HepG2 (cell line): ENCODE data around the gene GRK5. TPM values are rescaled to one million over a fixed set of nuclear protein-coding genes. Genes with fewer than 3 reads are reported as not detected.

Experiments
- ATAC-seq: fragments of 200-7000 bp; cut with Tn5 transposase; 3 replicates; pipeline ENCODE4 v1.9.1; 2020; ENCODE audit warnings: mild to moderate bottlenecking, moderate library complexity
- BruUV-seq: library from RNA; stranded (reverse); fragments of 400-500 nt; replicated peaks from 2 replicates; lab custom pipeline; 2021; lab: Mats Ljungman, UMichigan
- CTCF ChIA-PET: fragments of 300-600 bp; formaldehyde crosslinking; extraction: SDS; loops from one replicate; lab custom pipeline; 2021; ENCODE audit warnings: low total read pairs, inconsistent platforms, low intra/inter-chr PET ratio; lab: Yijun Ruan, JAX
- POLR2A ChIA-PET: fragments of 350-600 bp; sonication (Branson Sonifier 250); formaldehyde crosslinking; loops from one replicate; lab custom pipeline; 2020; ENCODE audit warnings: antibody characterized with exemption, inconsistent platforms; lab: Yijun Ruan, JAX
- DNase-seq: peaks from one replicate; pipeline ENCODE4 v3.0.0-alpha.2; 2015; ENCODE audit warnings: low spot score
- FAIRE-seq: peaks from 3 replicates; lab custom pipeline; 2011; peaks lifted over from hg19 to GRCh38; lab: Jason Lieb, UNC
- H2AFZ ChIP-seq: one replicate; pipeline ENCODE4 v1.6.1; 2011; ENCODE audit warnings: low read length, inconsistent platforms
- H3K27ac ChIP-seq: fragments of 300-600 bp; 3 replicates; pipeline ENCODE4 v1.8.0; 2011; ENCODE audit warnings: mixed run types, mild to moderate bottlenecking, mixed read lengths, low read length, inconsistent platforms; ENCODE audit not compliant: insufficient read depth; ENCODE audit errors: extremely low read length
- H3K27me3 ChIP-seq, 2 experiments: fragments of 200-600 bp in 1 of 2; 2 replicates in 1 of 2; 3 replicates in 1 of 2; pipeline versions ENCODE4 v1.6.0 to v1.8.0; 2011; ENCODE audit warnings: low read length in 2 of 2, mild to moderate bottlenecking in 2 of 2, moderate library complexity in 2 of 2, inconsistent platforms in 1 of 2; ENCODE audit not compliant: insufficient read depth in 2 of 2, control insufficient read depth in 1 of 2
- H3K36me3 ChIP-seq, 2 experiments: fragments of 200-600 bp in 1 of 2; replicated peaks in 1 of 2; 2 replicates in 1 of 2; 3 replicates in 1 of 2; pipeline versions ENCODE4 v1.5.1 to v1.8.0; 2011; ENCODE audit warnings: low read length in 2 of 2, inconsistent platforms in 1 of 2; ENCODE audit not compliant: insufficient read depth in 2 of 2, control insufficient read depth in 1 of 2
- H3K4me1 ChIP-seq: 2 replicates; pipeline ENCODE4 v1.5.1; 2012; ENCODE audit warnings: low read length, inconsistent platforms; ENCODE audit not compliant: insufficient read depth
- H3K4me2 ChIP-seq: 2 replicates; pipeline ENCODE4 v1.6.0; 2011; ENCODE audit warnings: low read depth, low read length, inconsistent platforms
- H3K4me3 ChIP-seq, 3 experiments: fragments of 200-600 bp in 1 of 3; sonication (generic), shearing (Covaris generic) in 1 of 3; replicated peaks in 1 of 3; 2 replicates each; pipeline ENCODE4 v1.5.1; 2011 to 2016; ENCODE audit warnings: low read length in 3 of 3, inconsistent platforms in 2 of 3, low read depth in 2 of 3, mild to moderate bottlenecking in 2 of 3, control low read depth in 1 of 3, mixed read lengths in 1 of 3; ENCODE audit not compliant: insufficient read depth in 1 of 3
- H3K79me2 ChIP-seq: one replicate; pipeline ENCODE4 v1.6.1; 2011; ENCODE audit warnings: low read length, inconsistent platforms; ENCODE audit not compliant: insufficient read depth
- H3K9ac ChIP-seq: 2 replicates; pipeline ENCODE4 v1.6.0; 2011; ENCODE audit warnings: mild to moderate bottlenecking, low read depth, low read length, inconsistent platforms; ENCODE audit not compliant: insufficient read depth
- H3K9me3 ChIP-seq: 2 replicates; pipeline ENCODE4 v1.5.1; 2012; ENCODE audit warnings: mild to moderate bottlenecking, low read length
- H4K20me1 ChIP-seq: 2 replicates; pipeline ENCODE4 v1.6.0; 2011; ENCODE audit warnings: inconsistent platforms, mild to moderate bottlenecking, low read length, moderate library complexity; ENCODE audit not compliant: insufficient read depth
- BRCA1 ChIP-seq: sonication (generic); formaldehyde crosslinking; IDR thresholded peaks from 2 replicates; pipeline ENCODE4 v1.4.0; 2020; ENCODE audit warnings: missing genetic modification reagents
- ISL2 ChIP-seq: sonication (generic); formaldehyde crosslinking; IDR thresholded peaks from 2 replicates; pipeline ENCODE4 v1.5.0; 2020; ENCODE audit warnings: missing genetic modification reagents
- MAFK ChIP-seq, 2 experiments: IDR thresholded peaks in 1 of 2; conservative IDR thresholded peaks in 1 of 2; 2 replicates each; pipeline ENCODE4 v1.6.1; 2011; ENCODE audit warnings: improper control_type of control experiment in 2 of 2, low read length in 2 of 2
- NFRKB ChIP-seq: fragments of 450-650 bp; IDR thresholded peaks from 2 replicates; pipeline ENCODE4 v1.6.1; 2017
- RXRA ChIP-seq: sonication (generic); formaldehyde crosslinking; IDR thresholded peaks from 2 replicates; pipeline ENCODE4 v1.5.1; 2020; ENCODE audit warnings: missing genetic modification reagents
- ZNF530 ChIP-seq: sonication (generic); formaldehyde crosslinking; IDR thresholded peaks from 2 replicates; pipeline ENCODE4 v1.5.0; 2020; ENCODE audit warnings: low read depth, mild to moderate bottlenecking, missing genetic modification reagents
- ZNF589 ChIP-seq: sonication (generic); formaldehyde crosslinking; conservative IDR thresholded peaks from 2 replicates; pipeline ENCODE4 v1.8.0; 2022; ENCODE audit warnings: mild to moderate bottlenecking, moderate library complexity, missing genetic modification reagents
- WGBS: methylation state at CpG from one replicate; pipeline ENCODE4 v1.1.6; 2017; ENCODE audit warnings: low lambda C conversion rate; 5-methylcytosine and 5-hydroxymethylcytosine counted together
- in situ Hi-C: cut with HindIII; loops from 2 replicates; pipeline ENCODE4 v1.10.0; 2017; ENCODE audit warnings: low pct_unique_long_range_greater_than_20kb; ENCODE audit not compliant: extremely low pct_ligation_motif_present
- intact Hi-C: fragments of 100-400 bp; cut with micrococcal nuclease; formaldehyde crosslinking; loops from one replicate; pipeline ENCODE4 v1.10.0; 2022; ENCODE audit not compliant: unreplicated experiment
- polyA plus RNA-seq, 8 experiments: library from polyadenylated mRNA; depleted of rRNA in 3 of 8; stranded (reverse) in 7 of 8; unstranded in 1 of 8; fragments of >200 nt; fragmentation: Illumina TruSeq in 4 of 8; extraction: Trizol in 4 of 8; gene quantifications; 2 replicates each; pipeline versions ENCODE4 v1.2.1 to v1.2.3, GENCODE V29; 2011 to 2016; ENCODE audit warnings: low read depth in 4 of 8, missing spikeins in 1 of 8, mixed read lengths in 1 of 8; ENCODE audit not compliant: insufficient read depth in 1 of 8
- total RNA-seq, 5 experiments: library from RNA; depleted of rRNA; stranded (reverse); fragments of >200 nt; fragmentation: Illumina TruSeq; extraction: Trizol; gene quantifications; 2 replicates each; pipeline ENCODE4 v1.2.3, GENCODE V29; 2016; ENCODE audit warnings: low read depth in 1 of 5
- TF ChIP-seq, protein P1 (sequence below): IDR thresholded peaks from 2 replicates; pipeline ENCODE4 v1.6.1; 2016; ENCODE audit warnings: missing biosample characterization, missing genetic modification reagents, low read depth
- TF ChIP-seq, protein P2 (sequence below): sonication (generic); formaldehyde crosslinking; IDR thresholded peaks from 2 replicates; pipeline ENCODE4 v1.4.0; 2020; ENCODE audit warnings: missing genetic modification reagents, low read depth, mild to moderate bottlenecking, borderline replicate concordance

GRK5 gene
- total and polyA plus RNA-seq, 2 of the 13 experiments (the other 11 are each of a cell fraction or from before 2014, with no cell fraction given): 10.4 to 12.6 TPM

DNA sequence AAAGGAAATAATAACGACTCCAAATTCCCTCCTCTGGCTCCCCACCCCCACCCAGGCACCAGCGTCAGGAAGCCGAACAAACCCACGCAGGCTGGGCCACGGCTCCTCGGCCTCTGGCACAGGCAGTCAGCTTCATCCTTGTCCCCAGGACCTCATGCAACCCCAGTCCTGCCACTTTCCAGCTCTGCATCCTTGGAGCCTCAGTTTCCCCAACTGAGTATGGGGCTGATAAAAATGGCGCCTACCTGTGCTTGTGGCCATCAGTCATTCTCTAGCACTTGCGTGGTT, 198.1 kb downstream of the GRK5 start:
- no peak overlapping the region for H3K27ac ChIP-seq
- no peak overlapping the region for H3K4me3 ChIP-seq
- 97% methylated on average over 8 of the region's 8 CpGs for WGBS
- no peaks in the 10 kb centered on the region; a peak in 1 of 5 replicates for H3K27me3 ChIP-seq
- ATAC-seq (no peak), DNase-seq (no peak), FAIRE-seq (no peak)
- intact Hi-C loops (loop anchor here (5.0 kb wide), 1 partner anchor 88 kb away; no protein-coding TSS in a partner anchor), in situ Hi-C loops (no loop called here)
- H3K4me2 ChIP-seq: no peak overlapping the region
- CTCF ChIA-PET: no interaction called here
- H3K79me2 ChIP-seq: no peaks in the 10 kb centered on the region
- H2AFZ ChIP-seq: no peak overlapping the region
- H3K9me3 ChIP-seq: no peaks in the 10 kb centered on the region
- no TSS peak for BruUV-seq
- POLR2A ChIA-PET: no interaction called here
- no peaks in the 10 kb centered on the region for H4K20me1 ChIP-seq
- TF ChIP-seq NFRKB: no peak
- TF ChIP-seq, protein P1, sequence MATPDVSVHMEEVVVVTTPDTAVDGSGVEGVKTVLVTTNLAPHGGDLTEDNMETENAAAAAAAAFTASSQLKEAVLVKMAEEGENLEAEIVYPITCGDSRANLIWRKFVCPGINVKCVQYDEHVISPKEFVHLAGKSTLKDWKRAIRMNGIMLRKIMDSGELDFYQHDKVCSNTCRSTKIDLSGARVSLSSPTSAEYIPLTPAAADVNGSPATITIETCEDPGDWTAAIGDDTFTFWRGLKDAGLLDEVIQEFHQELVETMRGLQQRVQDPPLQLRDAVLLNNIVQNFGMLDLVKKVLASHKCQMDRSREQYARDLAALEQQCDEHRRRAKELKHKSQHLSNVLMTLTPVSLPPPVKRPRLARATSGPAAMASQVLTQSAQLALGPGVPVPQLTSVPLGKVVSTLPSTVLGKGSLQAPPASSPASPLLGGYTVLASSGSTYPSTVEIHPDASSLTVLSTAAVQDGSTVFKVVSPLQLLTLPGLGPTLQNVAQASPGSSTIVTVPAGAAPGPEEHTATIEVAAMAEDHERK (CRISPR knock-in tag): no peak
- TF ChIP-seq MAFK (conservative IDR thresholded peaks at IDR 0.05 in 1 of 2, IDR thresholded peaks at IDR 0.05 in 1 of 2; ENCODE audit: low read length in 2 of 2): no peak
- no peak for TF ChIP-seq BRCA1 (CRISPR knock-in tag)
- no peak for TF ChIP-seq RXRA (CRISPR knock-in tag)
- no peak for TF ChIP-seq ZNF589 (CRISPR knock-in tag)
- no peak for TF ChIP-seq ISL2 (CRISPR knock-in tag)
- H3K9ac ChIP-seq: no peak overlapping the region
- H3K36me3 ChIP-seq: 0 out of 5 replicates have a peak, but pooled peaks cover 0 to 4% of the 10 kb centered on the region in 2 experiments
- H3K4me1 ChIP-seq: peaks cover 37% of the 10 kb centered on the region

DNA sequence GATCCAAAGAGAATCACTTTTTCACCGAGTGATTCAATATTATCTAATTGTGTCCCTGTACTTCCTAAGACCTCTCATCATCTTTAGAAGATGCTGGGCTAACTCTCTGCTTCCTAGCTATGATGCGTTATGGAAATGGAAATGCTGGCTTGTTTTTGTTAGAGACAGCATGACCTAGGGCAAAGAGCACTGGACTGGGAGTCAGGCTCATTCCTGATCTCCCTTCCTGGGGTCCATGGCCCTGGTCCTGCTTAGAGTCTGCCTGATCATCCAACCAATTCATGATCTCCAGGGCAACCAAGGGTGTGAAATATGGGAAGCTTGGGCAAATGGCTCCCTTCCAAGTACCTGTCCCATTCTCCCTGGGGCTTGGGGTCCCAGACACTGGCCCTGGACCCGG, 198.8 kb downstream of the GRK5 start:
- Histone ChIP-seq H3K4me2 (no peak overlapping the region), H3K36me3 (no peaks in the 10 kb centered on the region), H3K9me3 (no peaks in the 10 kb centered on the region), H4K20me1 (no peaks in the 10 kb centered on the region), H3K79me2 (no peaks in the 10 kb centered on the region), H2AFZ (no peak overlapping the region), H3K4me1 (peaks cover 44% of the 10 kb centered on the region), H3K27me3 (no peaks in the 10 kb centered on the region; a peak in 1 of 5 replicates), H3K4me3 (no peak overlapping the region), H3K27ac (no peak overlapping the region), H3K9ac (no peak overlapping the region)
- DNase-seq (no peak), ATAC-seq (no peak), FAIRE-seq (no peak)
- BruUV-seq: no TSS peak
- intact Hi-C loops: loop anchor here (5.0 kb wide), 1 partner anchor 89 kb away; no protein-coding TSS in a partner anchor
- WGBS: 100% methylated on average over 2 of the region's 3 CpGs
- in situ Hi-C loops: no loop called here
- no peak for TF ChIP-seq ZNF530 (CRISPR knock-in tag)
- TF ChIP-seq, protein P2, sequence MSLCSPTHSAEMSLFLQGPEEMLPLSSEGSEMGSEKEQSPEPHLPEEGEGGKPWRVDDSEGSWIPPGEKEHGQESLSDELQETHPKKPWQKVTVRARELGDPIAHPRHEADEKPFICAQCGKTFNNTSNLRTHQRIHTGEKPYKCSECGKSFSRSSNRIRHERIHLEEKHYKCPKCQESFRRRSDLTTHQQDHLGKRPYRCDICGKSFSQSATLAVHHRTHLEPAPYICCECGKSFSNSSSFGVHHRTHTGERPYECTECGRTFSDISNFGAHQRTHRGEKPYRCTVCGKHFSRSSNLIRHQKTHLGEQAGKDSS (CRISPR knock-in tag): 0 out of 2 replicates have a peak, but pooled peaks have one; percentile 57
- ChIA-PET POLR2A (no interaction called here), CTCF (no interaction called here)
